IPS-NIHi11 (cell line): ENCODE results near the gene GLCE.
"Not testable (repeated sequence)": the region's sequence is repeated elsewhere in the genome, so short reads cannot be mapped to it uniquely, and the experiment has no call there.

ENCODE experiments used
- DNase-seq: peaks from one replicate; pipeline ENCODE4 v3.0.0; 2012; ENCODE audit warnings: mixed read lengths, low spot score

Gene GLCE

DNA sequence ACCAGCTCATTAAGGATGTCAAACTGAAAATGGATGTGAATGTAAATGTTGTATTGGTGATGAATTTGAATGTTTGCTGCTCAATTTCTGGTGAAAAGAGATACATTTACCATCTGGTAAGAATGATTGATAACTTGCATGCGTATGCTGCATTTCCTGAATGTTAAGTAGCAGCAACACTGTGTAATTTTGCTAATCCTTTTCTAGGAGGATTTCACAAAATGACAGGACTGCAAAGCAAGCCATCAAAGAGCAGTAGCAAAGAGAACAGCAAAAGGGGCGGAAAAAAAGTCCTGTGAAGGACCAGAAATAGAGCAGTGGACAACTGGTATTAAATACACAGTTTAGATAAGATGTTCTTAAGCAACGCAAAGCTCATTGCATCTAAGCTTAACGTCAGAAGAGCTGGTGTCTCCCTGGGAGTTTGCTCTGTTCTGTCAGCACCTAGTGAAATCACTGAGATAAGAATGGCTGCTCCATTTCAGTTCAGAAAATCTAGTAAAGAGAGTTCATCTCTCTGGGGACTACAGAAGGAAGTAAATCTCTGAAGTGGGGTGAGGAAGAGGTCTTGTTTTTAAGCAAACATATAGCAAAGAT lies 114.7 kb downstream of the GLCE start:
- no peak for DNase-seq

DNA sequence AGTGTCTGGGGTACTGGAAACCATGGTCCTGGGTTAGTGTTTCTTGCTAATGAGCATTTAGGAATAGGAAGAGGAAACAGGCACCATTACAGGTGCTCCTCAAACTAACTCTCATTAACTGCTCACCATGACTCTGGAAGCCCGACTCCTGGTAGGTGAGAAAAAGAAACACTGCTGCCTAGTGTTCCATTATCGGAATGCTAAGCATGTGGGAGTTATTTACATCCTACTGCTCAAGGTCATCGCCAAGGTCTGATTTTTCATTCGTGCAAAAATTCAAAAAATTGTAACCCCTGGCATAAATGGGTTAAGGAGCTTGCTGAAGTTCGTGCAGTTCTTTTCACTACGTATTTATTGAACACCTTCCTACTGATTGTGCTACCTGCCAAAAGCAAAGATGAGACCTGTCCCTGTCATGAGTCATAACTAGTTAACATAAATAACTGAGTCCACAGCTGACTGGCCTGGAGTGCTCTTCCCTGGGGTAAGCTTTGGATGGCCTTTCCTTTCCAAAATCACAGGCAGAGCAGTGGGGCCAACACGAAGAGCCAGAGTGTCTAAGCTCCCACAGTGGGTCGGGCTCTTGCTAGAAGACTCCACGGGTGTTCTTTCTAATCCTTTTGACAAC lies 115.6 kb downstream of the GLCE start:
- no peak for DNase-seq

DNA sequence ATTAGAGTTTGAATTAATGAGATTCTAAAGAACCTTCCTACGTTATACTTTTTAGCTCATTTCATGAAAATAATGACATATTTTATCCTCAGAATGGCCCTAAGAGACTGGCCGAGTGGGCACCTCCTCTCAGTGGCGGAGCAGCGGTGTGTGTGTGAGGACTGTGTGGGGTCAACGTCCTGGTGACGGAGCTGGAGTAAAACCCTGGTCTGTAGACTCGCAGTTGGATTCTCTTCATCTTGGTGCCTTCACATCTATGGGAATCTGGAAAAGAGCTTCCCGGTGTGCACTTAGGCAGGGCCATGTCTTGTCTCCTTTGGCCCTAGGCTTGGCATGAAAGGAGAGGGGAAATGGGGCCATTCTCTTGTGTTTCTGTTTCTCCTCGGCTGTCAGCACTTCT lies 116.9 kb downstream of the GLCE start:
- DNase-seq, result no peak

- DNase-seq, result no peak
Observed at GRCh38 chr15:69279636-69280035, 119.2 kb downstream of the GLCE start.

GRCh38 chr15:69280783-69281182 lies 120.3 kb downstream of the GLCE start:
- DNase-seq, result no peak

DNA sequence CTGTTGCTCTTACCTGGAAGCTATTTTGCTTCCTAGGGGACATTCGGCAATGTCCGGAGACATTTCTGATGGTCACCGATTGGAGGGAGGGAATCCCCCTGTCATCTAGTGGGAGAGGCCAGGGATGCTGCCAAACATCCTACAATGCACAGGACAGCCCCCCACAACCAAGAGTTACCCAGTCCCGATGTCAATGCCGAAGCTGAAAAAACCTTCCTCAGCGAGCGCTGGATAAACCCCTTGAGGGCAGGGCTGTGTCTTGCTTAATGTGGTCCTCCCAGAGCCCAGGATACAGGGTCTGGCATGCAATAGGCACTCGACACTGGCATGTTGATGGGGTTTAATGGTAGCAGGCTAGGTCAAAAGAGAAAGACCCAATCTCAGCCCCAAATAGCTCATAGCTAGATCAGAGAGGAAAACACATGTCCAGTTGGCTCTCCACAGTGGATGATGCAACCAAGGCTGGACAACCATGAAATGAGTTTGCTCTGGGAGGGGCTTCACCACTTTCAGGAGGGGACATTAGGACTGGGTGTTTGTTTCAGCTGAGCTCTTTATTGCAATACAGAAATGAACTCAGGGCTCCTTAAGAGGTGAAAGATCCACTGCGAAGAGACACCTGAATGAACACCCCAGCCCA lies 121.8 kb downstream of the GLCE start:
- DNase-seq, result no peak

DNA sequence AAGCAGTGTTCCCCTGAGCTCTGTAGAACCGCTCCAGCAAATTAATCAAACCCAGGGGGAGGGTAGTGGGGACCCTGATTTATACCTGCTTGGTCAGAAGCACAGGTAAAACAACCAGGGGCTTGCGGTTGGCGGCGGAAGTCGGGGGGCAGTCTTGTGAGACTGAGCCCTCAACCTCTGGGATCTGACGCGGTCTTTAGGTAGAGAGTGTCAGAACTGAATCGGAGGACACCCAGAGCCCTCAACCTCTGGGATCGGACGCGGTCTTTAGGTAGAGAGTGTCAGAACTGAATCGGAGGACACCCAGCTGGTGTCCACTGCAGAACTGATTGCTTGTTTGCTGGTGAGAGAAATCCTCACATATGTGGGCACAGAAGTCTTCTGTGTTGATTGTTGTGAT lies 125.4 kb downstream of the GLCE start:
- no peak for DNase-seq

- no peak for DNase-seq
Observed at GRCh38 chr15:69288011-69288410, 127.6 kb downstream of the GLCE start.

- DNase-seq, result no peak
Observed at GRCh38 chr15:69288531-69289341, 128.3 kb downstream of the GLCE start.

- no peak for DNase-seq
Observed at GRCh38 chr15:69289342-69290146, 129.1 kb downstream of the GLCE start.

- DNase-seq, result no peak
Observed at GRCh38 chr15:69290346-69291164, 130.1 kb downstream of the GLCE start.

DNA sequence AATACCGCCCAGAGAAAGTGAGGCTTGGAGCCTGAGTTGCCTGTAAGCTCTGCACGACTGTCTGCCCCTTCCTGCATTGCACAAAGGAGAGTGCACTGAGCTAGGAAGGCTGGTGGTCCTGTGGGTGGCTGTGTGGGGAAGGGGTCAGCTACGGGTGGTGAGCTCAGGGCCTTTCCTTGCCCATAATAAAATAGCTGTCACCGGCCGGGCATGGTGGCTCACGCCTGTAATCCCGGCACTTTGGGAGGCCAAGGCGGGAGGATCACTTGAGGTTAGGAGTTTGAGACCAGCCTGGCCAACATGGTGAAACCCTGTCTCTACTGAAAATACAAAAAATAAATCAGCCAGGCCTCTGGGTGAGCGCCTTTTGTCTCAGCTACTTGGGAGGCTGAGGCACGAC lies 131.2 kb downstream of the GLCE start:
- DNase-seq, result not testable (repeated sequence)

DNA sequence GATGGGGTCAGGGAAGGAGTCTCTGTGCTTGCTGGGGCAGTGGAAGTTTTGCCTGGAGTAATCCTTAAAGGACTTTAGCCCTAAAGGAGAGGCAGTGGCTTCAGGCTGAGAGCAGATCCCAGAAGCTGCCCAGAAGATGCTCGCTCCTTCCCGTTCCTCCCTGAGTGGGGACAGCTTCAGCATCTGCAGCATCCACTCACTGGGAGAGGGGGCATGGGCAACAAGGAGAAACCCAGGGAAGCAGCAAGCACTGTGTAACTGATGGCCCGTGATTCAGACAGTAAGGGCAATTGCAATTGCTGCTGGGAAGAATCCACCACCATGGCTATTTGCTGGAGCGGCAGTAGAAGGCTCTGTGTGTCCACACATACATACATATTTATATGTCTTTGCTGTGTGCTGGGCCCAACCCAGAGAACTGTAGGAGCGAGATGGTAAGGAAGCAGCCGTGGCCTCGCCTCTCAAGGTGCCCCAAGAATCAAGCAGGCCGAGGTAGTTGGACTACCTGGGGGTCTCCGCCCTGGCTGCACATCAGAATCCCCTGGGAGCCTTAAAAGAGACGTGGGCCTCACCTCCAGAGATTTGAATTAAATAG lies 132.5 kb downstream of the GLCE start:
- DNase-seq, result no peak

- no peak for DNase-seq
Observed at GRCh38 chr15:69293741-69294615, 133.5 kb downstream of the GLCE start.

GRCh38 chr15:69296606-69297005 lies 136.2 kb downstream of the GLCE start:
- DNase-seq, result no peak

GRCh38 chr15:69297642-69298353 lies 137.4 kb downstream of the GLCE start:
- no peak for DNase-seq

GRCh38 chr15:69298354-69298696 lies 137.9 kb downstream of the GLCE start:
- no peak for DNase-seq

GRCh38 chr15:69298697-69299441 lies 138.4 kb downstream of the GLCE start, which contains the start of gene PAQR5:
Gene PAQR5, plus strand, starts transcription at chr15:69298912. Its CDS starts 61,169 bp downstream, at chr15:69360081.
- peak; percentile 91 for DNase-seq
